ENCODE measurements around the gene CYP26B1. TPM values are rescaled to one million over a fixed set of nuclear protein-coding genes. Genes with fewer than 3 reads are reported as not detected.

Gene CYP26B1
- total RNA-seq (10 to 100 TPM in 1 of 7 donors, 1 to 10 TPM in 6; 2.5 to 13.4 (median 5.8) TPM), polyA plus RNA-seq (1 to 10 TPM; 1.5 to 4.5 TPM)
- long read RNA-seq, donor 1, partial matches to known transcripts = 6 of 6 reads
- long read RNA-seq, donor 1, other reads (novel, unspliced or antisense) = 0 of 6 reads
- long read RNA-seq, donor 2, full-length matches to known transcripts = 1 of 1 reads
- long read RNA-seq, donor 2, partial matches to known transcripts = 0 of 1 reads
- long read RNA-seq, donor 2, other reads (novel, unspliced or antisense) = 0 of 1 reads
- long read RNA-seq, donor 3, full-length matches to known transcripts = 1 of 5 reads
- long read RNA-seq, donor 3, partial matches to known transcripts = 4 of 5 reads
- long read RNA-seq, donor 3, other reads (novel, unspliced or antisense) = 0 of 5 reads

DNA sequence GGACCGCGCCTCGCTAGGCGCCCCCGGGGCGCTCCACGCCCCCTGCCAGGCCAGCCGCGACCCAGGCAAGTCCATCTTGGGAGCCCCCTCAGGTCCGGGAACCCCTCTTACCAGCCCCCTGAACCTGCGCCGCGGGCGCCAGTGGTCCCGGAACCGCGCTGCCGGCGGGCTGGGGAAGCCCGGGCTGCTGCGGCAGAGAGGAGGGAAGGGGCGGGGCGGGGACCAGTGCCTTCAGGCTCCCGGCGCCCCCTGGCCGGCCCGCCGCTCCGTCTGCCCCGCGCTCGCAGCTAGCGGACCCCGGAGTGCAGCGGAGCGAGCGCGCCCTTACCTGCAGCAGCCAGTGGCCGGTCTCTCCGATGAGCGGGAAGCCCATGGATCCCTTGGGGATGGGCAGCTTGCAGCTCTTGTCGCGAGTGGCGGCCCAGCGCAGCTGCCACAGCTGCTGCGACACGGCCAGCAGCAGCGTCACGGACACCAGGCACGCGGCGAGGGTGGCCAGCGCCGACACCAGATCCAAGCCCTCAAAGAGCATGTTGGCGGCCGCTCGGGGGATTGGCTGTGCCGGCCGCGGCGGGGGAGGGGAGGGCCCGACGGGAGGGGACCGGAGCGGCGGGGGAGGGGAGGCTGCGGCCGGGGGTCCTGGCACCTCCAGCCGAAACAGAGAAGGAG, at the start of gene CYP26B1:
CYP26B1 (minus strand) TSS at position 560 of the 669 bp plus-strand sequence; CDS start at position 532, 28 bp downstream.
- no peaks in the 10 kb centered on the region for H3K36me3 ChIP-seq
- WGBS, 3 donors = 1 to 9% (median 1%) methylated on average over 48 to 69 of the region's 69 CpGs
- H3K4me1 ChIP-seq (ENCODE audit: insufficient read depth) = peaks cover 11% of the 10 kb centered on the region
- DNase-seq = peak in 3 of 5 donors; percentile 12 to 53 (median 47)
- no peaks in the 10 kb centered on the region for H3K27me3 ChIP-seq
- intact Hi-C loops (cut with DNase I) = loop anchor here in 3 of 4 donors (5.0 to 10.0 kb wide), 3 partner anchors 345 to 600 kb away; no protein-coding TSS in a partner anchor
- peak within 1 kb of the TSS; percentile 42 for H3K4me3 ChIP-seq
- H3K27ac ChIP-seq = no peak within 1 kb of the TSS
- H3K9me3 ChIP-seq = no peaks in the 10 kb centered on the region
- no peak for TF ChIP-seq POLR2A (IDR thresholded peaks at IDR 0.05)
- TF ChIP-seq, protein P1, sequence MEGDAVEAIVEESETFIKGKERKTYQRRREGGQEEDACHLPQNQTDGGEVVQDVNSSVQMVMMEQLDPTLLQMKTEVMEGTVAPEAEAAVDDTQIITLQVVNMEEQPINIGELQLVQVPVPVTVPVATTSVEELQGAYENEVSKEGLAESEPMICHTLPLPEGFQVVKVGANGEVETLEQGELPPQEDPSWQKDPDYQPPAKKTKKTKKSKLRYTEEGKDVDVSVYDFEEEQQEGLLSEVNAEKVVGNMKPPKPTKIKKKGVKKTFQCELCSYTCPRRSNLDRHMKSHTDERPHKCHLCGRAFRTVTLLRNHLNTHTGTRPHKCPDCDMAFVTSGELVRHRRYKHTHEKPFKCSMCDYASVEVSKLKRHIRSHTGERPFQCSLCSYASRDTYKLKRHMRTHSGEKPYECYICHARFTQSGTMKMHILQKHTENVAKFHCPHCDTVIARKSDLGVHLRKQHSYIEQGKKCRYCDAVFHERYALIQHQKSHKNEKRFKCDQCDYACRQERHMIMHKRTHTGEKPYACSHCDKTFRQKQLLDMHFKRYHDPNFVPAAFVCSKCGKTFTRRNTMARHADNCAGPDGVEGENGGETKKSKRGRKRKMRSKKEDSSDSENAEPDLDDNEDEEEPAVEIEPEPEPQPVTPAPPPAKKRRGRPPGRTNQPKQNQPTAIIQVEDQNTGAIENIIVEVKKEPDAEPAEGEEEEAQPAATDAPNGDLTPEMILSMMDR (IDR thresholded peaks at IDR 0.05) = no peak
- no peak for TF ChIP-seq EP300 (IDR thresholded peaks at IDR 0.05)

- no peaks in the 10 kb centered on the region for H3K36me3 ChIP-seq
- H3K4me3 ChIP-seq = no peak overlapping the region
- no peak for TF ChIP-seq EP300 (IDR thresholded peaks at IDR 0.05)
- H3K4me1 ChIP-seq (ENCODE audit: insufficient read depth) = no peaks in the 10 kb centered on the region
- no peaks in the 10 kb centered on the region for H3K9me3 ChIP-seq
- DNase-seq = no peak
- intact Hi-C loops (cut with DNase I) = no loop called here
- no peak overlapping the region for H3K27ac ChIP-seq
- H3K27me3 ChIP-seq = no peaks in the 10 kb centered on the region
Measured at GRCh38 chr2:72193723-72194122, 46.1 kb upstream of the CYP26B1 start.

DNA sequence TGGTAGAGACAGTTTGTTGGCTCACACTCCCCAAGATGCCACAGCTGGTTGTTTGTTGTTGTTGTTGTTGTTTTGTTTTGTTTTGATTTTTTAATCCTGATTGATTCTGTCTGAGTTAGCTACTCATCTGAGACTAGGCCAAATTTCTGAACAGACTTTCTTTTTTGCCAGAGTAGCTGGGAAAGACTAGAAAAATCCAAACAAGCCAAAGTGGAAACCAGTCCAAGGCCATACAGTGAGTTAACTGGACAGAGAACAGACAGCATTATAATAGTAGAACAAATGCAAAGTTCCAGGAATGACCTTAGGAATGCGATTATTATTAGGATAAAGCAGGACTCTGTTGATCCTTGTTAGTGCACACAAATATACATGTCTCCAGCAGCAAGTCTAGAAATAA, 43.8 kb upstream of the CYP26B1 start:
- no peak for DNase-seq
- 9 to 15% (median 11%) methylated on average over 1 of the region's 1 CpG for WGBS, 3 donors
- Histone ChIP-seq H3K4me1 (ENCODE audit: insufficient read depth) (no peaks in the 10 kb centered on the region), H3K27me3 (no peaks in the 10 kb centered on the region), H3K4me3 (no peak overlapping the region), H3K9me3 (no peaks in the 10 kb centered on the region), H3K36me3 (no peaks in the 10 kb centered on the region), H3K27ac (no peak overlapping the region)
- TF ChIP-seq, protein P1 (IDR thresholded peaks at IDR 0.05) = no peak
- no peak for TF ChIP-seq EP300 (IDR thresholded peaks at IDR 0.05)
- no peak for TF ChIP-seq POLR2A (IDR thresholded peaks at IDR 0.05)
- intact Hi-C loops (cut with DNase I) = no loop called here

GRCh38 chr2:72185206-72185605, 37.5 kb upstream of the CYP26B1 start:
- TF ChIP-seq EP300 (IDR thresholded peaks at IDR 0.05) = no peak
- TF ChIP-seq, protein P1 (IDR thresholded peaks at IDR 0.05) = no peak

DNA sequence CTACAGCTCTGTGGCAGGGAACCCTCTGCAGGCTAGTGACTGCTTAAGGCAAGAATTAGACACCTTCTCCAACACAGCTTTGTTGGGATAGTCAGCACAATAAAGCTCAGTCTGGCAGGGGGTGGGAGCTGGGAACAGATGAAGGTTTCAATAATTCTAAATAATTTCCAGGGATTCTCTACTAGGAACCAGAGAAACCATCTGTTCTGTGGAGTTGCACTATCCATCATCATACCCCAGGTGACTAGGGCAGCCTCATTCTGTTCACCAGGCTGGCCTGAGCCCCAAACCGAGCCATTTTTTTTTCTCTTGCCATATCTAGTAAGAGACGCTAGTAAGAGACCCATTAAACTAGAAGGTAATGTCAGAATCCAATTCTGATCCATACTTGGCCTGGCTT, 35.8 kb upstream of the CYP26B1 start:
- Histone ChIP-seq H3K9me3 (no peaks in the 10 kb centered on the region), H3K36me3 (no peaks in the 10 kb centered on the region), H3K27me3 (no peaks in the 10 kb centered on the region), H3K27ac (no peak overlapping the region), H3K4me1 (ENCODE audit: insufficient read depth) (no peaks in the 10 kb centered on the region), H3K4me3 (no peak overlapping the region)
- TF ChIP-seq POLR2A (IDR thresholded peaks at IDR 0.05) (no peak), EP300 (IDR thresholded peaks at IDR 0.05) (no peak)
- TF ChIP-seq, protein P1 (IDR thresholded peaks at IDR 0.05) = no peak
- DNase-seq = no peak
- 98% methylated on average over 2 of the region's 2 CpGs for WGBS, 3 donors
- intact Hi-C loops (cut with DNase I) = no loop called here

More at GRCh38 chr2:72185206-72185605, 37.5 kb upstream of the CYP26B1 start:
- intact Hi-C loops (cut with DNase I) = no loop called here
- Histone ChIP-seq H3K36me3 (no peaks in the 10 kb centered on the region), H3K9me3 (no peaks in the 10 kb centered on the region), H3K27ac (no peak overlapping the region), H3K4me1 (ENCODE audit: insufficient read depth) (no peaks in the 10 kb centered on the region), H3K27me3 (no peaks in the 10 kb centered on the region), H3K4me3 (no peak overlapping the region)
- DNase-seq = no peak
- 47 to 67% (median 56%) methylated on average over 1 of the region's 1 CpG for WGBS, 3 donors
